GM21786 (cell line): ENCODE measurements around the gene LILRB4.
A peak's percentile ranks its signal among the peaks of the same experiment; 100 is the strongest.
"Not testable (repeated sequence)": the region's sequence is repeated elsewhere in the genome, so short reads cannot be mapped to it uniquely, and the experiment has no call there.

Experiments used
- ATAC-seq: cut with Tn5 transposase; IDR thresholded peaks from one replicate; pipeline ENCODE4 v1.9.1; 2021; ENCODE audit not compliant: unreplicated experiment

The LILRB4 gene

GRCh38 chr19:54662730-54663129 lies at the start of gene LILRB4:
LILRB4 (plus strand) TSS chr19:54662985; CDS start chr19:54663034, 49 bp downstream.
- ATAC-seq, result no peak

GRCh38 chr19:54614726-54615125 lies 48.1 kb upstream of the LILRB4 start:
- ATAC-seq, result no peak

- peak; percentile 29 for ATAC-seq
These were observed 46.7 kb upstream of the LILRB4 start for GRCh38 chr19:54616057-54616456.

- peak; percentile 84 for ATAC-seq
These were observed 45.8 kb upstream of the LILRB4 start for GRCh38 chr19:54616821-54617560.

GRCh38 chr19:54620464-54620863 lies 42.3 kb upstream of the LILRB4 start:
- ATAC-seq, result no peak

- no peak for ATAC-seq
These were observed 40.4 kb upstream of the LILRB4 start for GRCh38 chr19:54622431-54622830.

GRCh38 chr19:54624234-54624633 lies 38.6 kb upstream of the LILRB4 start:
- ATAC-seq, result not testable (repeated sequence)

- ATAC-seq, result not testable (repeated sequence)
These were observed 37.7 kb upstream of the LILRB4 start for GRCh38 chr19:54624934-54625730.

- ATAC-seq, result no peak
These were observed 36.0 kb upstream of the LILRB4 start for GRCh38 chr19:54626757-54627156.

GRCh38 chr19:54627912-54628311 lies 34.9 kb upstream of the LILRB4 start:
- ATAC-seq, result not testable (repeated sequence)

- not testable (repeated sequence) for ATAC-seq
These were observed 32.5 kb upstream of the LILRB4 start, which contains the start of gene LILRB1 for GRCh38 chr19:54630262-54630661. LILRB1 (plus strand) TSS chr19:54630484; CDS start chr19:54631074, 590 bp downstream.

GRCh38 chr19:54630782-54631181 lies 32.0 kb upstream of the LILRB4 start:
- no peak for ATAC-seq

- ATAC-seq, result not testable (repeated sequence)
These were observed 31.1 kb upstream of the LILRB4 start for GRCh38 chr19:54631489-54632337.

GRCh38 chr19:54632517-54632916 lies 30.3 kb upstream of the LILRB4 start:
- not testable (repeated sequence) for ATAC-seq

GRCh38 chr19:54633401-54633800 lies 29.4 kb upstream of the LILRB4 start:
- no peak for ATAC-seq

- ATAC-seq, result not testable (repeated sequence)
These were observed 26.7 kb upstream of the LILRB4 start for GRCh38 chr19:54636081-54636480.

- no peak for ATAC-seq
These were observed 24.1 kb upstream of the LILRB4 start for GRCh38 chr19:54638683-54639082.

- ATAC-seq, result not testable (repeated sequence)
These were observed 19.8 kb upstream of the LILRB4 start for GRCh38 chr19:54642953-54643352.

GRCh38 chr19:54643583-54643982 lies 19.2 kb upstream of the LILRB4 start:
- not testable (repeated sequence) for ATAC-seq

GRCh38 chr19:54644056-54644455 lies 18.7 kb upstream of the LILRB4 start:
- ATAC-seq, result no peak

GRCh38 chr19:54646331-54646841 lies 16.4 kb upstream of the LILRB4 start:
- ATAC-seq, result no peak
